HepG2 (cell line): ENCODE results near the gene CABP4. TPM values are rescaled to one million over a fixed set of nuclear protein-coding genes. Genes with fewer than 3 reads are reported as not detected.

Experiments
- ETV6 ChIP-seq: sonication (generic); formaldehyde crosslinking; conservative IDR thresholded peaks from 2 replicates; pipeline ENCODE4 v1.4.0; 2020; ENCODE audit warnings: missing genetic modification reagents
- HOXA7 ChIP-seq: sonication (generic); formaldehyde crosslinking; IDR thresholded peaks from 2 replicates; pipeline ENCODE4 v1.8.1; 2022; ENCODE audit warnings: mild to moderate bottlenecking, missing genetic modification reagents, moderate library complexity
- JUND ChIP-seq: sonication (generic); formaldehyde crosslinking; IDR thresholded peaks from 2 replicates; pipeline ENCODE4 v1.8.0; 2022; ENCODE audit warnings: mild to moderate bottlenecking, missing genetic modification reagents
- KAT8 ChIP-seq: IDR thresholded peaks from 2 replicates; pipeline ENCODE4 v1.6.1; 2016; ENCODE audit warnings: missing genetic modification reagents, missing compliant biosample characterization
- MZF1 ChIP-seq: sonication (generic); formaldehyde crosslinking; IDR thresholded peaks from 2 replicates; pipeline ENCODE4 v1.8.1; 2023; ENCODE audit warnings: mild to moderate bottlenecking, missing genetic modification reagents, borderline replicate concordance
- NAIF1 ChIP-seq: sonication (generic); formaldehyde crosslinking; IDR thresholded peaks from 2 replicates; pipeline ENCODE4 v1.5.0; 2020; ENCODE audit warnings: mild to moderate bottlenecking, missing genetic modification reagents, borderline replicate concordance
- ZFP37 ChIP-seq: sonication (generic); formaldehyde crosslinking; IDR thresholded peaks from 2 replicates; pipeline ENCODE4 v1.4.0; 2020; ENCODE audit warnings: missing genetic modification reagents, borderline replicate concordance
- ZNF17 ChIP-seq: sonication (generic); formaldehyde crosslinking; IDR thresholded peaks from 2 replicates; pipeline ENCODE4 v1.5.0; 2020; ENCODE audit warnings: mild to moderate bottlenecking, missing genetic modification reagents
- ZNF251 ChIP-seq: sonication (generic); formaldehyde crosslinking; IDR thresholded peaks from 2 replicates; pipeline ENCODE4 v1.9.0; 2021; ENCODE audit warnings: mild to moderate bottlenecking, missing genetic modification reagents
- ZNF329 ChIP-seq: sonication (generic); formaldehyde crosslinking; IDR thresholded peaks from 2 replicates; pipeline ENCODE4 v1.9.0; 2021; ENCODE audit warnings: low read depth, mild to moderate bottlenecking, missing genetic modification reagents
- ZNF431 ChIP-seq: sonication (generic); formaldehyde crosslinking; IDR thresholded peaks from 2 replicates; pipeline ENCODE4 v1.9.0; 2022; ENCODE audit warnings: missing genetic modification reagents, low read depth, mild to moderate bottlenecking, borderline replicate concordance
- ZNF670 ChIP-seq: sonication (generic); formaldehyde crosslinking; IDR thresholded peaks from 2 replicates; pipeline ENCODE4 v1.8.0; 2022; ENCODE audit warnings: mild to moderate bottlenecking, missing genetic modification reagents, borderline replicate concordance
- ZNF713 ChIP-seq: sonication (generic); formaldehyde crosslinking; IDR thresholded peaks from 2 replicates; pipeline ENCODE4 v1.4.0; 2020; ENCODE audit warnings: mild to moderate bottlenecking, missing genetic modification reagents
- ZNF781 ChIP-seq: sonication (generic); formaldehyde crosslinking; IDR thresholded peaks from 2 replicates; pipeline ENCODE4 v1.5.1; 2020; ENCODE audit warnings: borderline replicate concordance, mild to moderate bottlenecking, missing genetic modification reagents; ENCODE audit errors: not compliant biosample characterization
- polyA plus RNA-seq, 8 experiments: library from polyadenylated mRNA; depleted of rRNA in 3 of 8; stranded (reverse) in 7 of 8; unstranded in 1 of 8; fragments of >200 nt; fragmentation: Illumina TruSeq in 4 of 8; extraction: Trizol in 4 of 8; gene quantifications; 2 replicates each; pipeline versions ENCODE4 v1.2.1 to v1.2.3, GENCODE V29; 2011 to 2016; ENCODE audit warnings: low read depth in 4 of 8, missing spikeins in 1 of 8, mixed read lengths in 1 of 8; ENCODE audit not compliant: insufficient read depth in 1 of 8
- total RNA-seq, 5 experiments: library from RNA; depleted of rRNA; stranded (reverse); fragments of >200 nt; fragmentation: Illumina TruSeq; extraction: Trizol; gene quantifications; 2 replicates each; pipeline ENCODE4 v1.2.3, GENCODE V29; 2016; ENCODE audit warnings: low read depth in 1 of 5
- TF ChIP-seq, protein P1 (sequence below): sonication (generic); formaldehyde crosslinking; IDR thresholded peaks from 2 replicates; pipeline ENCODE4 v1.5.0; 2020; ENCODE audit warnings: missing genetic modification reagents
- TF ChIP-seq, protein P2 (sequence below): sonication (generic); formaldehyde crosslinking; IDR thresholded peaks from 2 replicates; pipeline ENCODE4 v1.4.0; 2020; ENCODE audit warnings: low read depth, mild to moderate bottlenecking, missing genetic modification reagents
- TF ChIP-seq, protein P3 (sequence below): sonication (generic); formaldehyde crosslinking; IDR thresholded peaks from 2 replicates; pipeline ENCODE4 v1.4.0; 2020; ENCODE audit warnings: missing genetic modification reagents
- TF ChIP-seq, protein P4 (sequence below): sonication (generic); formaldehyde crosslinking; IDR thresholded peaks from 2 replicates; pipeline ENCODE4 v1.4.0; 2020; ENCODE audit warnings: missing genetic modification reagents
- TF ChIP-seq, protein P5 (sequence below): sonication (generic); formaldehyde crosslinking; IDR thresholded peaks from 2 replicates; pipeline ENCODE4 v1.4.0; 2020; ENCODE audit warnings: missing genetic modification reagents
- TF ChIP-seq, protein P6 (sequence below): IDR thresholded peaks from 2 replicates; pipeline ENCODE4 v1.6.1; 2016; ENCODE audit warnings: mild to moderate bottlenecking, missing biosample characterization, missing genetic modification reagents

CABP4 gene
- total and polyA plus RNA-seq, 2 of the 13 experiments (the other 11 are each of a cell fraction or from before 2014, with no cell fraction given) = not detected

DNA sequence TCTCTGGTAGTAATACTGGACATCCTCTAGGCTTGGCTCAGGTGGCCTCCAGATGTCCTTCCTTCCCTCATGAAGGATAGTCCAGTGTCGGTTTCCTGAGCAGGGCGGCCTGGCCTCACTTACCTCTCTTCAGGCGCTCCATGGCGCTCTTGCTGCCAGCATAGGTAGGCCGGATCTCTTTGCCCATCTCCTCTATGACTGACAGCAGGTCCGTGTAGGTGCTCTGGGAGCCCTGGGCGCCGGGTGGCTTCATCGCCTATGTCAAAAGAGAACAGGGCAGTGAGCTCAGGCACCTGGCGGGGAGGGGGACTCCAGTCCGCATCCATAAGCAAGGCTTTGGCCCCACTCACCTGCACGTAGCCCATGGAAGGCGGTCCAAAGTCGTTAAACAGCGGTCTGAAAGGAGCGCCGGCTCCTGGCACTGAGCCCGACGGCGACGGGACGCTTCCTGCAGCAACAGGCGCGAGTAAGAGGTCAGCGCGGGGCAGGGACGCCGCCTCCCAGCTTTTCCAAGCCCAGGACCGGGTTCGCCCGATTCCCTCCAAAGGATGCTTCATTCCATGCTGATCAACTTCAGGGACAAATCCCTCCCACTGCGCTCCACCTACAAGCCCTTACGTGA, 52.2 kb downstream of the CABP4 start (continued):
- TF ChIP-seq JUND (no peak), KAT8 (no peak), ETV6 (CRISPR knock-in tag) (no peak), ZNF17 (CRISPR knock-in tag) (0 out of 2 replicates have a peak, but pooled peaks have one; percentile 73), ZNF713 (CRISPR knock-in tag) (peak; percentile 87; the same call in 1 of the 2 replicates), ZNF251 (CRISPR knock-in tag) (no peak), ZNF431 (no peak), ZNF670 (CRISPR knock-in tag) (0 out of 2 replicates have a peak, but pooled peaks have one; percentile 18), ZNF329 (no peak), ZFP37 (CRISPR knock-in tag) (0 out of 2 replicates have a peak, but pooled peaks have one; percentile 34), ZNF781 (CRISPR knock-in tag) (peak; percentile 18), MZF1 (0 out of 2 replicates have a peak, but pooled peaks have one; percentile 14), HOXA7 (CRISPR knock-in tag) (no peak), NAIF1 (0 out of 2 replicates have a peak, but pooled peaks have one; percentile 30)
- TF ChIP-seq, protein P1, sequence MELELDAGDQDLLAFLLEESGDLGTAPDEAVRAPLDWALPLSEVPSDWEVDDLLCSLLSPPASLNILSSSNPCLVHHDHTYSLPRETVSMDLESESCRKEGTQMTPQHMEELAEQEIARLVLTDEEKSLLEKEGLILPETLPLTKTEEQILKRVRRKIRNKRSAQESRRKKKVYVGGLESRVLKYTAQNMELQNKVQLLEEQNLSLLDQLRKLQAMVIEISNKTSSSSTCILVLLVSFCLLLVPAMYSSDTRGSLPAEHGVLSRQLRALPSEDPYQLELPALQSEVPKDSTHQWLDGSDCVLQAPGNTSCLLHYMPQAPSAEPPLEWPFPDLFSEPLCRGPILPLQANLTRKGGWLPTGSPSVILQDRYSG (CRISPR knock-in tag) = no peak
- TF ChIP-seq, protein P2, sequence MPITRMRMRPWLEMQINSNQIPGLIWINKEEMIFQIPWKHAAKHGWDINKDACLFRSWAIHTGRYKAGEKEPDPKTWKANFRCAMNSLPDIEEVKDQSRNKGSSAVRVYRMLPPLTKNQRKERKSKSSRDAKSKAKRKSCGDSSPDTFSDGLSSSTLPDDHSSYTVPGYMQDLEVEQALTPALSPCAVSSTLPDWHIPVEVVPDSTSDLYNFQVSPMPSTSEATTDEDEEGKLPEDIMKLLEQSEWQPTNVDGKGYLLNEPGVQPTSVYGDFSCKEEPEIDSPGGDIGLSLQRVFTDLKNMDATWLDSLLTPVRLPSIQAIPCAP (CRISPR knock-in tag) = 0 out of 2 replicates have a peak, but pooled peaks have one; percentile 49
- TF ChIP-seq, protein P3, sequence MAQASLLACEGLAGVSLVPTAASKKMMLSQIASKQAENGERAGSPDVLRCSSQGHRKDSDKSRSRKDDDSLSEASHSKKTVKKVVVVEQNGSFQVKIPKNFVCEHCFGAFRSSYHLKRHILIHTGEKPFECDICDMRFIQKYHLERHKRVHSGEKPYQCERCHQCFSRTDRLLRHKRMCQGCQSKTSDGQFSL (CRISPR knock-in tag) = 0 out of 2 replicates have a peak, but pooled peaks have one; percentile 32
- TF ChIP-seq, protein P4, sequence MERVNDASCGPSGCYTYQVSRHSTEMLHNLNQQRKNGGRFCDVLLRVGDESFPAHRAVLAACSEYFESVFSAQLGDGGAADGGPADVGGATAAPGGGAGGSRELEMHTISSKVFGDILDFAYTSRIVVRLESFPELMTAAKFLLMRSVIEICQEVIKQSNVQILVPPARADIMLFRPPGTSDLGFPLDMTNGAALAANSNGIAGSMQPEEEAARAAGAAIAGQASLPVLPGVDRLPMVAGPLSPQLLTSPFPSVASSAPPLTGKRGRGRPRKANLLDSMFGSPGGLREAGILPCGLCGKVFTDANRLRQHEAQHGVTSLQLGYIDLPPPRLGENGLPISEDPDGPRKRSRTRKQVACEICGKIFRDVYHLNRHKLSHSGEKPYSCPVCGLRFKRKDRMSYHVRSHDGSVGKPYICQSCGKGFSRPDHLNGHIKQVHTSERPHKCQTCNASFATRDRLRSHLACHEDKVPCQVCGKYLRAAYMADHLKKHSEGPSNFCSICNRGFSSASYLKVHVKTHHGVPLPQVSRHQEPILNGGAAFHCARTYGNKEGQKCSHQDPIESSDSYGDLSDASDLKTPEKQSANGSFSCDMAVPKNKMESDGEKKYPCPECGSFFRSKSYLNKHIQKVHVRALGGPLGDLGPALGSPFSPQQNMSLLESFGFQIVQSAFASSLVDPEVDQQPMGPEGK (CRISPR knock-in tag) = 0 out of 2 replicates have a peak, but pooled peaks have one; percentile 7
- TF ChIP-seq, protein P5, sequence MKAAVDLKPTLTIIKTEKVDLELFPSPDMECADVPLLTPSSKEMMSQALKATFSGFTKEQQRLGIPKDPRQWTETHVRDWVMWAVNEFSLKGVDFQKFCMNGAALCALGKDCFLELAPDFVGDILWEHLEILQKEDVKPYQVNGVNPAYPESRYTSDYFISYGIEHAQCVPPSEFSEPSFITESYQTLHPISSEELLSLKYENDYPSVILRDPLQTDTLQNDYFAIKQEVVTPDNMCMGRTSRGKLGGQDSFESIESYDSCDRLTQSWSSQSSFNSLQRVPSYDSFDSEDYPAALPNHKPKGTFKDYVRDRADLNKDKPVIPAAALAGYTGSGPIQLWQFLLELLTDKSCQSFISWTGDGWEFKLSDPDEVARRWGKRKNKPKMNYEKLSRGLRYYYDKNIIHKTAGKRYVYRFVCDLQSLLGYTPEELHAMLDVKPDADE (CRISPR knock-in tag) = no peak
- TF ChIP-seq, protein P6, sequence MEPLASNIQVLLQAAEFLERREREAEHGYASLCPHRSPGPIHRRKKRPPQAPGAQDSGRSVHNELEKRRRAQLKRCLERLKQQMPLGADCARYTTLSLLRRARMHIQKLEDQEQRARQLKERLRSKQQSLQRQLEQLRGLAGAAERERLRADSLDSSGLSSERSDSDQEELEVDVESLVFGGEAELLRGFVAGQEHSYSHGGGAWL (CRISPR knock-in tag) = 0 out of 2 replicates have a peak, but pooled peaks have one; percentile 9
